AG09319 (cell line): ENCODE results near the gene CHST3.

ENCODE experiments used
- DNase-seq: peaks from one replicate; pipeline ENCODE4 v3.0.0-alpha.2; 2010; ENCODE audit warnings: low read depth; ENCODE audit errors: extremely low read depth
- CTCF ChIP-seq: IDR thresholded peaks from 2 replicates; pipeline ENCODE4 v1.5.1; 2011; ENCODE audit warnings: low read depth, mild to moderate bottlenecking, inconsistent platforms, low read length, moderate library complexity

The CHST3 gene

GRCh38 chr10:71924771-71925170 is 39.4 kb upstream of the CHST3 start:
- TF ChIP-seq CTCF = no peak
- DNase-seq = no peak

GRCh38 chr10:71927159-71927558 is 37.0 kb upstream of the CHST3 start:
- no peak for DNase-seq
- no peak for TF ChIP-seq CTCF

GRCh38 chr10:71927776-71928592 is 36.2 kb upstream of the CHST3 start:
- TF ChIP-seq CTCF = no peak
- no peak for DNase-seq

GRCh38 chr10:71931295-71931694 is 32.9 kb upstream of the CHST3 start:
- DNase-seq = no peak
- no peak for TF ChIP-seq CTCF

GRCh38 chr10:71933651-71934050 is 30.5 kb upstream of the CHST3 start:
- no peak for DNase-seq
- no peak for TF ChIP-seq CTCF

- no peak for TF ChIP-seq CTCF
- no peak for DNase-seq
Measured at GRCh38 chr10:71938211-71938610, 26.0 kb upstream of the CHST3 start.

DNA sequence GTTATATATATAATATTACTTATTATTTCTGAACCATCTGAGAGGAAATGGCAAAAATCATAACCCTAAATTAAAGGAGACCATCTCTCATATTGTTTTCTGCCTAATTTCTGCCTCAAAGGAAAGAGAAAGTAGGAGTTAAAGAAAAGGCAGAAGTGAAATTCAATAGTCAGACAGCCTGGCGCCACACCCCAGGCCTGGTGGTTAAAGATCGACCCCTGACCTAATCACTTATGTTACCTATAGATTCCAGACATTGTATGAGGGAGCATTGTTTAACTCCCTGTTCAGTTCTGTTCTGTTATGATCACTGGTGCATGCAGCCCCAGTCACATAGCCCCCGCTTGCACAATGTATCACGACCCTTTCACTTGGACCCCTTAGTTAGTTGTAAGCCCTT is 24.9 kb upstream of the CHST3 start:
- no peak for TF ChIP-seq CTCF
- no peak for DNase-seq
